C1 segment of cervical spinal cord (tissue), 14 donors: Measurements from ENCODE around the gene CHMP1A.
"Not testable (repeated sequence)": the region's sequence is repeated elsewhere in the genome, so short reads cannot be mapped to it uniquely, and the experiment has no call there.

Source experiments
- DNase-seq, 14 donors: peaks; one replicate each; lab custom pipeline; 2025; lab: John Stamatoyannopoulos, UW

The CHMP1A gene

DNA sequence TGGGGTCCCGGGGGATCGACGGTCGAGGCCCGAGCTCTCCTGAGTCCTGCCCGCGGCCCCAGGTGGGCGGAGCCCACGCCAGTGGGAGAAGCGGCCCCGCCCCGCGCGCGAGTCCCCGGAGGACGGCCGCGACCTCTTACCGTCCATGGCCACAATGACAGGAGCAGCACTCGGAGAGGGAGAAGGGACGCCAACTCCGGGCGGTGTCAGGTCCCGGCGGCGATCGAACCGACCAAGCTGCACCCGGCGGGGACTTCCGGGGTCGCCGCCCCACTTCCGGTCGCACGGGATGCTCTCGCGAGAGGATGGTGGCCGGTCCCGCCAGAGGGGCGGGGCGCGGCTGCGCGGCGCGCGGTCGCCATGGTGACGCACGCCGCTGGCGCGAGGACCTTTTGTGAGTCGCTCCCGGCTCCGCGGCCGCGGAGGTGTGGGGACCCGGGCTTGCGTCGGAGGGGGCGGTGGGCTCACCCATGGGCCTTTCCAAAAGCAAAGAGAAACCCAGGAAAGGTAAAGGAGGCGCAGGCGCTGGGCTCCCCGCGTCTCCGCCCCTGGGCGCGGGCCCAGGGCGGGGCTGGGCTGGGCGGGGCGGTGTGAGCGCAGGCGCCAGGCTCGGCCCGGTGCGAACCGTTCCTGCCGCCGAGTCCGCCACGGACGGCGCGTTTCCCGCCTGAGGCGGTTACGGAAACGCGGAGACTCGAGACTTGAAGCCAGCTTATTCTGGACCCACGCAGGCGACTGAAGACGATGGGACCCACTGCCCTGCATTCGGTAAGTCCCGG lies at the start of gene CHMP1A, which contains the start of gene SPATA33:
Gene CHMP1A, minus strand, starts transcription at position 267 of the 779 bp plus-strand sequence. Its CDS starts 120 bp downstream, at position 147.
Gene SPATA33, plus strand, starts transcription at position 395 of the 779 bp plus-strand sequence. Its CDS starts 76 bp downstream, at position 471.
- DNase-seq = peak; percentile 19 to 92 (median 79)

DNA sequence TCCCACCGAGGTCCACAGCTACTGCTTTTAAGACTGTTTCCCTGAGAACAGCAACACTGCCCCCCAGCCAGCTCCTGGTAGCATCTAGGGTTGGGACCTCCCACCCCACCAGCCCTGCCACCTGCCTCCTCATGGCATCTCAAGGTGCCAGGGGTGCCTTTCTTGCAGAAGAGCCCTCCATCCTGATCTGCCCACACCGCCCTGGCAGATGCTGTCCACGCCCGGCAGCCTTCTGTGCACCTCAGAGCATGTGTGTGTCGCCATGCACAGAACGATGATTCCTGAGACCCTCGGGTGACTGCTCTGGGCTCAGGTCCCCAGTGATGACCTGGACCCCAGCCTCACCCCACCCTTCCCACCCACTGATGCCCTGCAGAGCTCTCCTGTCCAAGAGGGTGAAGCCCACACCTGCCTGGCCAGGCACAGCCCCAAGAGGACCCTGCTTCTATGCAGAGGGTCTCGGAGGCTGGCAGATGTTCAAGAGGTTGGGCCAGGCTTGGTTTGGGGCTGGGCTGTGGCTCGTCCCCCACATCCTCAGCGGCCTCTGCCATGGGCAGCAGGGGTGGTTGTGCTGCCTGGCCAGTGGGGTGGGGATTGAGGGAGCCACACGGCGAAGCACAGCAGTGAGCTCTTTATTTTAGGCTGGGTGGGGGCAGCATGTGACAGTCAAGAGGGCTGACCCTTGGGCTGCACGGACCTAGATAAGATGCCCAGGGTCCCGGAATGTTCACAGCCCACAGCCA lies 49.2 kb upstream of the CHMP1A start:
- DNase-seq = no peak

DNA sequence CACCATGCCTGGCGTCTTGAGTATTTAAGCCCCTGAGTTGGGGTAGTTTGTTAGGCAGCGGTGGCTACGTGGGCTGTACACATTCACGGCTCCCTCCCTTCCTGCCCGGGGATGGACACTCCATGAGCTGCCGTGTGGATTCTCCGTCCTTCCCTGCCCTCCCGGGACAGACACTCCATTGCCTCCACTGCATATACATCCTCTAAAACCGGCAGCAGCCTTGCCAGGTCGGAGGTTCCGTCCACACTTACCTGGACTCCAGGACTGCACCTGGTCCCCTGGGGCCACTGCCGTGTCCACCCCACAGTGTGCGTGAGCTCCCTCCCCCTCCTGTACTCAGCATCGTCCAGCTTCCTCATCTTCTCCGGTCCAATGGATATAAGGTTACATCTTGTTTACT lies 47.5 kb upstream of the CHMP1A start:
- DNase-seq = no peak

DNA sequence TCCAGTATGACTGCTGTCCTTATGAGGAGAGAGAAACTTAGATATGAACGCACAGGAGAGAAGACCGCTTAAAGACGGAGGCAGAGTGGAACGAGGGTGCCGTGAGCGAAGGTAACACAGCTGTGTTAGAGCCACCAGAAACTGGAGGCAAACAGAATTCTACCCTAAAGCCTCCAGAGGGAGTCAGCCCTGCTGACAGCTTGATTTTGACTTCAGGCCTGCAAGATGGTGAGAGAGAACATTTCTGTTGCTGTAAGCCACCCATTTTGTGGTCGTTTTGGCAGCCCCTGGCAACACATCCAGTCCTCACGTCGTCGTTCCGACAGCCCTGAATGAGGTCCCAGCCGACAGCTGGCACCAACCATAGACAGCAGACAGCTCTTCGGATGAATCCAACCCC lies 46.8 kb upstream of the CHMP1A start:
- DNase-seq = no peak

DNA sequence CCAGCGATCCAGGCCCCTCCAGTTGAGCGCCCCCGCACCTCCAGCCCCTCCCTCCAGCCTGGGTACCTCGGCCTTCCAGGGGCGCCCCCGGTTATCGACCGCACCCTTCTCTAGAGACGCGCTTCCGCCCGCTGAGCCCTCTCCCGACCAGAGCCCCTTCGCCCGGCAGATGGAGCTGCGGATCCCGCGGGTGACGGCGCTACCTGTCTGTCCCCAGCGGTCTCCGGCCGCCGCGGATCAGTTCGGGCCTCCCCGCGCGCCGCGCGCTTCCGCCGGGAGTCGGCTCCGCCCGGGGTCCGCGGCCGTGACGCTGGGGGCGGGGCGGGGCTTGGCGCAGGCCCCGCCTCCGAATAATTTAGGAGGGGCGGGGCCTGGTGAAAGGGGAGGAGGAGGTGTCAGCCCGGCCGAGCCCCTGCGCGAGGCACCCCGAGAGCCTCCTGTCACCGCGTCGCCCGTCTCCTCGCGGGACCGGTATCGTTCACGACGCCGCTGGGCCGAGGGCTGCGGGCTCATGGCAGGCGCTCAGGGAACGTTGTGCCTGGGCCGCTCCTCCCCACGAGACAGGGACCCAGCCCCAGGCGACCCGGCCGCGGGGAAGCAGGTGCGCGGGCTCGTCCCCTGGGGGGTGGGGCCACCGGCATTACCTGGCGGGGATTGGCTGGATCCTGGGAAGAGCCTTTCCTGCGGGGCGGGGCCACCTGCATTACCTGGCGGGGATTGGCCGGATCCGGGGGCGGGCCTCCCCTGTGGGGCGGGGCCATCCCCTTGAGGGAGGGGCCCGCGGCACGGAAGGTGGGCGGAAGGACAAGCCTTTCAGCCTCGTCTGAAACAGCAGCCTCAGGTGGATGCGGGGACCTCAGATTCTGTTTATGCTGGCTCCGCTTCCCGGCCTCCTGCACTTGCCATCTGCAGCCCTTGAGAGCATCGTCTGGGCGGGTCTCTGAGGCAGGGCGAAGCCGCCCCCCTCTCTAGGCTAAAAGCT lies 44.2 kb upstream of the CHMP1A start, which contains the start of gene SPATA2L:
Gene SPATA2L, minus strand, starts transcription at position 281 of the 982 bp plus-strand sequence. CDS start 473 bp downstream, outside the sequence.
- DNase-seq = peak in 13 of 14 donors; percentile 20 to 94 (median 69)

DNA sequence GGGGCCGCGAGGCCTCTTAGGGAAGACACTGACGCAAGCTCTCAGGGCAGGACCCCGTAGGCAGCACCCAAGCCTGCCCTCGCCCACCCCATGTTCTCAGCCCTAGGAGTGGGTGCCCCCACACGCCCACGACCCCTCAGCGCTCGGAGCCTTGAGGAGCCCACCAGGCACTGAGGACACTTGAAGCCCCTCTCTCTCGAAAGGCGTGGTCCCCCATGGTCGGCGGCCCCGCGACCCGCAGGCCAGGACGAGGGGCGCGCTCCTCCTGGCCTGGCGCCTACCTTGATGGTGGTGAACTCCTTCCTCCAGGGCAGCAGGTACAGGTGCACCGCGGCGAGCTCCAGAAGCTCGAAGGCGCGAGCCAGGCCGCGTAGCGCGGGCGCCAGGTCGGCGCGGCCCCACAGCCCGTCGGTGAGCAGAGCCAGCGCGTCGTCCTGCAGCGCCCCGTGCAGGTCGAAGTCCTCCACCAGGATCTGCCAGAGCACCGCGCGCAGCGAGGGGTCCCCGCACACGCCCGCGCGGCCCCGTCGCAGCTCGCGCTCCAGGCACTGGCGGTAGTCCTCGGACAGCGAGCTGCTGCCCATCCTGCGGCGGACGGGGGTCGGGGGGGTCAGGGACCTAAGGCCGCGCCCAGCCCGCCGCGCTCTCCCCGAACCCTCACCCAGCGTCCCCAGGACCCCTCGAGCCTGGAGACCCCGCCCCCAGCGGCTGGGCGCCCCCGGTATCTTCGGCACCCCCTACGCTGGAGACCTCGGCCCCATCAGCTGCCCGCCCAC lies 43.3 kb upstream of the CHMP1A start:
- no peak for DNase-seq

DNA sequence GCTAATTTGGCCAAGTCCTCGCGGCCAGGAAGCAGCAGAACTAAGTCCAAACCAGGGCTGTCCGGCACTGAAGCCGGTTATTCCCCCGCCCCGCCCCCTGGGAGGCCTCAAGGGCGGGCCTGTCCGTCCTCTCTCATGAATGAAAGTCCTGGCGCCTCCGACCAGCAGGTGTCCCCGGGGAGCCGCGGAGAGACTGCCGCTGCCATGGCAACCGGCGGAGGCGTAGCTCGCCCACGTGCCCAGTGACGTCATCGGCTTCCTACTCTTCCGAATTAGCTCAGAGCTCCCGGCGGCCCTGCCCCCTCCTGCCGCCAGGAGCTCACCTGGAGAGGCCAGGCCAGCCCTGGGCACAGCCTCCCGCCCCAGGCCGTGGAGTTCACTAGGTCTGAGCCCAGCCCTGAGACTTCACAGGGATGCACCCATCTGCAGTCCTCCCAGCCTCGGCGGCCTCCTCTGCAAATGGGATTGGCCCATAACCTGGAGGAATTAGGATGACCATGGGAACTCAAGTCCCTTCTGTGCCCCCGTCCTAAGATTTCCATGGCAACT lies 42.7 kb upstream of the CHMP1A start:
- peak; percentile 45 to 97 (median 93) for DNase-seq

DNA sequence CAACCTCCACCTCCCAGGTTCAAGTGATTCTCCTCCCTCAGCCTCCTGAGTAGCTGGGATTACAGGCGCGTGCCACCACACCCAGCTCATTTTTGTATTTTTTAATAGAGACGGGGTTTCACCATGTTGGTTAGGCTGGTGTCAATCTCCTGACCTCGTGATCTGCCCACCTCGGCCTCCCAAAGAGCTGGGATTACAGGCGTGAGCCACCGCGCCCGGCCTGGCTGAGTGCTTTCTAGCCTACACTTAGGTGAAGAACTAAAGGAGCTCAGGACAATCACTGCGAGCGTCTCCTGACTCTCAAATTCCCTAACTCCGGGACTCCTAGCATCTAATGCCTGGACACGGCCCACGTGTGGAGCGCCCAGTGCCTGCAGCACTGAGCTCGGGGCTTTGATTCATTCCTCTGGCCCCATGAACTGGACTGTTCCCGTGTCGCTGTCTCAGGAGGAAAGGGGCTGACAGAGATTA lies 42.2 kb upstream of the CHMP1A start:
- not testable (repeated sequence) for DNase-seq

DNA sequence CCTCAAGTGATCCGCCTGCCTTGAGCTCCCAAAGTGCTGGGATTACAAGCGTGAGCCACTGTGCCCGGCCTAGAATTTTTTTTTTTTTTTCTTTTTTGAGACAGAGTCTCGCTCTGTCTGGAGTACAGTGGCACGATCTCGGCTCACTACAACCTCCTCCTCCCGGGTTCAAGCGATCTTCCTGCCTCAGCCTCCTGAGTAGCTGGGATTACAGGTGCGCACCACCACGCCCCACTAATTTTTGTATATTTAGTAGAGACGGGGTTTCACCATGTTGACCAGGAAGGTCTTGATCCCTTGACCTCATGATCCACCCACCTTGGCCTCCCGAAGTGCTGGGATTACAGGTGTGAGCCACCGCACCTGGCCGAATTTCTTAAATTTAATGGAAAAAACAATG lies 41.2 kb upstream of the CHMP1A start:
- not testable (repeated sequence) for DNase-seq

DNA sequence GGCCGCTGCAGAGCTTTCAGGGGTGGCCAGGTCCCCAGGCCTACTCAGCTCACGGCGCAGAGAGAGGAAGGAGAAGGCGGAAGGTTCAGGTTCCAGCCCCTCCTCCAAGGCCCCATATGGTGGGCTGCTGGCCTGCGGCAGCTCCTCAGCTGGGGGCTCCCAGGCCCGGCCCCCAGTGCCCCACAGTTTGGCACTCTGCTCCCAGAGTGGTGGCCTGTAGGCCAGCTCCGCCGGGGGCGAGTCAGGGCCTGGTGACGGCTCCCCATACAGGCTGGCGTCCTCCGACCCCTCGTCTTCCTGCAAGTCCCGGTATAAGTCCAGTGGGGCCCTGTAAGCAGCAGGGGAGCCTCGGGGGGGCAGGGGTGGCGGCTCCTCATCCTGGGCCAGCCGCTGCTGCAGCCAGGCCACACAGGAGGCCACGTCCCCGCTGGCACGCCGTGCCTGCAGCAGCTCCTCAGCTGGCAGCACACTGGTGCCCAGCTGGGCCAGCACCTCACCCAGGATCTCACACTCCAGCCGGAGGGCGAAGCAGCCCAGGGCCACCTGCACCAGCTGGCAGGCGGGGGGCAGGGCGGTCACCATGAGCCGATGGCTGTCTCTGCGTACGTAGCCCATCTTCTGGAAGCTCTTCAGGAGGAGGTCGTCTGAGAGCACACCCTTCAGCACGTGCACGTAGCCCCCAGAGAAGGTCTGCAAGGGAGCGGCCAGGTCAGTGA lies 40.3 kb upstream of the CHMP1A start:
- DNase-seq = no peak

DNA sequence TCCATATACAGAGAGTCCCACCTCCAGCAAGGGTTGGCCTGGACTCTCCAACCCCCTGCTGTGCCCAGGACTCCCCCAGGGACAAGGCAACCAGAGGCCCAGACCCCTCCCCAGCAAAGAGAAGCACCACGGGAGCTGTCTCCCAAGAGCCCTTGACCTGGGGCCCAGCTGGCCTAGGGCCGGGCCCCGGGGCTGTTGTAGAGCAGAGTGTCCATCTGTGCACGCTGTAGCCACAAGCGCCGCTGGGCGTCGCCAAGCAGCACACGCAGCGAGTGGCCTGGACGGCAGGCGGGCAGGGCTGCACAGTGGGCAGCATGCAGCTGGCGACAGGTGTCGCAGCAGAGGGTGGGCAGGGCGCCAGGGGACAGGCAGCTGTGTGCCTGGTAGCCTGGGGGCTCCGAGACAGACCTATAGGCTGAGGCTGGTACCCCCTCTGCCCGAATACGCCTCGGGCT lies 39.7 kb upstream of the CHMP1A start:
- DNase-seq = no peak

DNA sequence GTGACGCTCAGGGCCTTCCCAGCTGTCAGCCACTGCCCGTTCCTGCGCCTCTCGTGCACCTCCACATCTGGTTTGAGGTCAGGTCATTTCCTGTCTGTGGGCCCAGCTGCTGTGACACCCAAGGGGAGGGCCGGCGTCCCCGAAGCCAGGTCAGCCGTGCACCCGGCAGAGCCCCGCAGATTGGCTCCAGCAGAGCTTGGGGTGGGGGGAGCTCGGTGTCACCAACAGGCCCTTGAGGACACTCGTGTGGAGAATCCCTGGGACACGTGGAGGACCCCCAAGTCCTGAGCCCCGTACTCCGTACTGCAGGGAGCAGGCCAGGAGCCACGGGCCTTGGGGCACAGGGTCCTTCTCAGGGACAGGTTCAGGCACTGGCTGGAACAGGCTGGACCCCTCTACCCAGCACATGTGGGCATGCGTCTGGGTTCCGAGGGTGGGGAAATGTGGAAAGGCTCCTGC lies 39.2 kb upstream of the CHMP1A start:
- DNase-seq = no peak

DNA sequence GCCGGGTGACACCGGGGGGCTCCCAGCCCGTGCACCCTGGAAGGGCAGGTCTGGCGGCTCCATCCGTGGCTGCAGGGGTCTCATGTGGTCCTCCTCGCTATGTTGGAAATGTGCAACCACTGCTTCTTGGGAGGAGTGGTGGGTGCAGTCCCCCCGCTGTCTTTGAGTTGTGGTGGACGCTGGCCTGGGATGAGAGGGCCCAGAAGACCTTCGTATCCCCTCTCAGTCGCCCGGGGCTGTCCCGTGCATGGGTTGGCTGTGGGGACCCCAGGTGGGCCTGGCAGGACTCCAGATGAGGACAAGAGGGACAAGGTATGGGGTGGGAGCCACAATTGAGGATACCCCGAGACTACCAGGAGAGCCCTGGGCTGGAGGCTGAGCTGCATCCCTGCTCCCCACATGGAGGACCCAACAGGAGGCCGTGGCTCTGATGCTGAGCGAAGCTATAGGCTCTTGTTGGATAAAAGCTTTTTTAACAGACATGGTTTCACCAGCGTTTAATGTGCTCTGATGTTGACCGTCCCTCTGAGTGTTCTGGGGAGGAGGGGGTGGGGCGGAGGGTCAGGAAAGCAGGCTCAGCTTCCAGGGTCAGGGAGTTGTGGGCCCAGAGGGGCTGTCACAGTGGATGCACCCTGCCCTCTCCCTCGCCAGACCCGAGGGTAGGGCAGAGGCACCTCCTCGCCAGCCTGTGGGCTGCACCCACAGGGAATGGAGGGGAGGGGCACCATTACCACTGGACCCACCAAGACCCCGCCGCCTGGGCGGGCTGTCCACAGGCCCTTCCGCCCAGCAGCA lies 38.6 kb upstream of the CHMP1A start:
- DNase-seq = no peak

DNA sequence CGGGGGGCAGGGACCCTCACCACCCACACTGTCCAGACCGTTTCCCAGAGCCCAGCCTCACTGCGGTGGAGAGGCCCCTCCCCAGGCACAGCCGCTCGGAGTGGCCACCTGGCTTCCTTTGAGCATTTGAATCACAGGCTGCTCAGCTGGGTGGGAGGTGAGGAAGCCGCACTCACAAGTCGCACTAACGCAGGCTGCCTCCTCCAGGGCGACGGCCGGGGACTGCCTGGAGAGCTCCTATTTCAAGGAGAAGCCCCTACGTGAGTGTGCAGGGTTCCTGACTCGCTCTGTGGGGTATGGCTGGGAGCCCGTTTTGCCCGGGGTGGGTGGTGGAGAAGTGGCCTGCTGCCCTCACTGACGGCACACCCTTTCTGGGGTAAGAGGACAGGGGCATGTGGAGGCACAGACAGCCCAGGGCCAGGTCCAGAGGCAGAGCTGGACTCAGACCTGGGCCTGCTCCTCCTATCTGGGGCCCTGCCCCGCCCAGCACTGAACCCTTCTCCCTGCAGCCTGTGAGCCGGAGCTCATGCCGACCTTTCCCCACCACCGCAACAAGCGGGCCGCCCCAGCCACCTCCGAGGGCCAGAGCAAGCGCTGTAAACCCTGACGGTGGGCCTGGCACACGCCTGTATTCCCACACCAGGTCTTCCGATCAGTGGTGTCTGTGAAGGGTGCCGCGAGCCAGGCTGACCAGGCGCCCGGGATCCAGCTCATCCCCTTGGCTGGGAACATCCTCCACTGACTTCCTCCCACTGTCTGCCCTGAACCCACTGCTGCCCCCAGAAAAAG lies 37.8 kb upstream of the CHMP1A start:
- no peak for DNase-seq

DNA sequence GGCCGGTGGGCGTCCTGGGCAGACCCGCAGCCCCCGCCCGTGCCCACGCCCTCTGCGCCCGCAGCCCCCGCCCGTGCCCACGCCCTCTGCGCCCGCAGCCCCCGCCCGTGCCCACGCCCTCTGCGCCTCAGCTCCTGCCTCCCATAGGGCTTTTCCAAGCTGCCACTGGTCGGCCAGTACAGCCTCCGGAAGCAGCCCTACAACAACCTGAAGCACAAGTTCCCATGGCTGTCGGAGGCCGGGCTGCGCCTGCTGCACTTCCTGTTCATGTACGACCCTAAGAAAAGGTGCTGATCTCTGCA lies 37.2 kb upstream of the CHMP1A start:
- not testable (repeated sequence) for DNase-seq

DNA sequence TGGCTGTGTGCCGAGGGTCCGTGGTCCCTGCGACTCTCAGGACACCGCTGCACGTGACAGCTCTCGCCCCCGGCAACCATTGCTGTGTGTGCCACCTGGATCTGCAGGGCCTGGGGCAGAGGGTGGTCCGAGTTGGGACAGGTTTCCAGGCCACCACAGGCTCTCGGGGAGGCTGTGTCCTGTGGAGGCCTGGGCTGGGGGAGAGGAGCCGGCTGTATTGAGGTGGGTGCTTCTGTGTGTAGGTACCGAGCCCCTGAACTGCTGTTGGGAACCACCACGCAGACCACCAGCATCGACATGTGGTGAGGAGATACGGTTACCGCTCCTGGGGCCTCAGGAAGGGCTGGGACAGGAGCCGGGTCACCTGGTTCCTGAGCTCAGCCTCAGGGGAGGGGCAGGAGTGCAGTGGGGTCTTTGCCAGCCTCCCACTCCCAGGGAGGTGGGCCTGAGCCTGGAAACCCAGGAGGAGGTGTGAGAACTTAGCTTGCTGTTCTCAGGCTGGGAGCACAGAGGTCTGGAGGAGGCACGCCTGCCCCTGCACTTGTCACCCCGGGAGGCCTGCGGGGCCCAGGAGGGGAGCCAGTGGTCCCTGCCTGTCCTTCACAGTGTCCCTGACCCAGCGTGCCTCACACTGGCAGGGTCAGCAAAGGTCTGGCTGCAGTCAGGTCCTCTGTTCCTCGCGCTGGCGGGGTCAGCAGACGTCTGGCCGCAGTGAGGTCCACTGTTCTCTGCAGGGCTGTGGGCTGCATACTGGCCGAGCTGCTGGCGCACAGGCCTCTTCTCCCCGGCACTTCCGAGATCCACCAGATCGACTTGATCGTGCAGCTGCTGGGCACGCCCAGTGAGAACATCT lies 36.6 kb upstream of the CHMP1A start:
- DNase-seq = no peak

DNA sequence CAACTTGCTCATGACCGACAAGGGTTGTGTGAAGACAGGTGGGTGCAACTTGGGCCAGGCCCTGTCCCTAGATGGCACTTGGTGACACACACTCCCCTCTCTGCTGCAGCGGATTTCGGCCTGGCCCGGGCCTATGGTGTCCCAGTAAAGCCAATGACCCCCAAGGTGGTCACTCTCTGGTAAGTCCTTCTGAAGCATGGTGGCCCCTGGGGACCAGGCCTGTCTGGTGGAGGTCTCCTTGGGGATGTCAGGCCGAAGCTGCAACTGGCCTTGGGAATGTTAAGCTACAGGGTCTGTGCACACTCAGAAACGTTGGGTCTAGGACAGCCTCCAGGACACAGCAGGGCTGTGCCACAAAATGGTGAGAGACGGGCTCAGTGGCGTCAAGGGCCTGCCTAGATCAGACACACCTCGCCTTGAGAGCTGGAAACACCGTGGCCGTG lies 35.8 kb upstream of the CHMP1A start:
- DNase-seq = no peak
